ENCODE data around the gene CNTN5.

Gene CNTN5

GRCh38 chr11:99170591-99170990 lies 149.8 kb downstream of the CNTN5 start:
- Histone ChIP-seq H3K9ac (ENCODE audit: low read depth, low read length) (no peak overlapping the region), H3K27me3 (ENCODE audit: insufficient read depth, low read length) (no peaks in the 10 kb centered on the region), H3K27ac (ENCODE audit: low read depth, low read length) (no peak overlapping the region), H3K4me3 (ENCODE audit: low read length) (no peak overlapping the region), H3K4me1 (ENCODE audit: insufficient read depth, low read length) (0 out of 2 replicates have a peak, but pooled peaks cover under 1% of the 10 kb centered on the region), H3K36me3 (ENCODE audit: insufficient read depth, low read length) (no peaks in the 10 kb centered on the region), H3K9me3 (ENCODE audit: insufficient read depth, low read depth, low read length) (no peaks in the 10 kb centered on the region)

- Histone ChIP-seq H3K36me3 (ENCODE audit: insufficient read depth, low read length) (no peaks in the 10 kb centered on the region), H3K27me3 (ENCODE audit: insufficient read depth, low read length) (no peaks in the 10 kb centered on the region), H3K9me3 (ENCODE audit: insufficient read depth, low read depth, low read length) (no peaks in the 10 kb centered on the region), H3K4me3 (ENCODE audit: low read length) (no peak overlapping the region), H3K4me1 (ENCODE audit: insufficient read depth, low read length) (no peaks in the 10 kb centered on the region), H3K9ac (ENCODE audit: low read depth, low read length) (no peak overlapping the region), H3K27ac (ENCODE audit: low read depth, low read length) (no peak overlapping the region)
- WGBS: 93% methylated on average over 5 of the region's 5 CpGs
Measured at GRCh38 chr11:99171330-99171729, 150.6 kb downstream of the CNTN5 start.

GRCh38 chr11:99176430-99176829 lies 155.7 kb downstream of the CNTN5 start:
- Histone ChIP-seq H3K9me3 (ENCODE audit: insufficient read depth, low read depth, low read length) (no peaks in the 10 kb centered on the region), H3K4me1 (ENCODE audit: insufficient read depth, low read length) (no peaks in the 10 kb centered on the region), H3K4me3 (ENCODE audit: low read length) (no peak overlapping the region), H3K27me3 (ENCODE audit: insufficient read depth, low read length) (no peaks in the 10 kb centered on the region), H3K36me3 (ENCODE audit: insufficient read depth, low read length) (no peaks in the 10 kb centered on the region), H3K27ac (ENCODE audit: low read depth, low read length) (no peak overlapping the region), H3K9ac (ENCODE audit: low read depth, low read length) (no peak overlapping the region)

- Histone ChIP-seq H3K27ac (ENCODE audit: low read depth, low read length) (no peak overlapping the region), H3K36me3 (ENCODE audit: insufficient read depth, low read length) (no peaks in the 10 kb centered on the region), H3K4me3 (ENCODE audit: low read length) (no peak overlapping the region), H3K9ac (ENCODE audit: low read depth, low read length) (no peak overlapping the region), H3K4me1 (ENCODE audit: insufficient read depth, low read length) (no peaks in the 10 kb centered on the region), H3K9me3 (ENCODE audit: insufficient read depth, low read depth, low read length) (no peaks in the 10 kb centered on the region), H3K27me3 (ENCODE audit: insufficient read depth, low read length) (no peaks in the 10 kb centered on the region)
- 93% methylated on average over 2 of the region's 2 CpGs for WGBS
Measured at GRCh38 chr11:99177446-99177845, 156.7 kb downstream of the CNTN5 start.

- Histone ChIP-seq H3K36me3 (ENCODE audit: insufficient read depth, low read length) (no peaks in the 10 kb centered on the region), H3K9ac (ENCODE audit: low read depth, low read length) (no peak overlapping the region), H3K9me3 (ENCODE audit: insufficient read depth, low read depth, low read length) (no peaks in the 10 kb centered on the region), H3K4me3 (ENCODE audit: low read length) (no peak overlapping the region), H3K27ac (ENCODE audit: low read depth, low read length) (no peak overlapping the region), H3K27me3 (ENCODE audit: insufficient read depth, low read length) (no peaks in the 10 kb centered on the region), H3K4me1 (ENCODE audit: insufficient read depth, low read length) (no peaks in the 10 kb centered on the region)
Measured at GRCh38 chr11:99184146-99184545, 163.4 kb downstream of the CNTN5 start.

DNA sequence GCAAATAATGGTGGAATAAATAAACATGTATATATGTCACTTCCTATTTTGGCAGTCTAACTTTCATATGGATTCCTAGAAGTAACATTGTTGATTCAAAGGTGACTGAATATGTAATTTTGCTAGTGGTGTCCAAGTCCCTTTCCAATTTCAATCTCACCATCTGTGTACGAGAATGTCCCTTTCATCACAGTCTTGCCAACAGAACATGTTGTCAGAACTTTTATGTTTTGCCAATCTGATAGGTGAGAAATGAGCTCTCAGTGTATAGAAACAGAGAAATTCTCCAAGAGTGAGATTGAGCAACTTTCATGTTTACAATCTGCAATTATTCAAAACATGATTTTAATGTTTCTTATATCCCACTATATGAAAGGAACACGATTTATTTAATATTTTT lies 167.5 kb downstream of the CNTN5 start:
- H3K27me3 ChIP-seq (ENCODE audit: insufficient read depth, low read length): no peaks in the 10 kb centered on the region
- no peak overlapping the region for H3K9ac ChIP-seq (ENCODE audit: low read depth, low read length)
- WGBS: no CpG with 5 or more reads among the region's 2 CpGs
- H3K4me3 ChIP-seq (ENCODE audit: low read length): no peak overlapping the region
- no peak overlapping the region for H3K27ac ChIP-seq (ENCODE audit: low read depth, low read length)
- peaks cover 21% of the 10 kb centered on the region; the same call in 1 of the 2 replicates for H3K4me1 ChIP-seq (ENCODE audit: insufficient read depth, low read length)
- no peaks in the 10 kb centered on the region for H3K9me3 ChIP-seq (ENCODE audit: insufficient read depth, low read depth, low read length)
- no peaks in the 10 kb centered on the region for H3K36me3 ChIP-seq (ENCODE audit: insufficient read depth, low read length)

GRCh38 chr11:99192716-99193115 lies 172.0 kb downstream of the CNTN5 start:
- Histone ChIP-seq H3K36me3 (ENCODE audit: insufficient read depth, low read length) (no peaks in the 10 kb centered on the region), H3K4me3 (ENCODE audit: low read length) (no peak overlapping the region), H3K4me1 (ENCODE audit: insufficient read depth, low read length) (peaks cover 38% of the 10 kb centered on the region), H3K27ac (ENCODE audit: low read depth, low read length) (no peak overlapping the region), H3K27me3 (ENCODE audit: insufficient read depth, low read length) (no peaks in the 10 kb centered on the region), H3K9me3 (ENCODE audit: insufficient read depth, low read depth, low read length) (no peaks in the 10 kb centered on the region), H3K9ac (ENCODE audit: low read depth, low read length) (no peak overlapping the region)
- WGBS: no CpG with 5 or more reads among the region's 1 CpG

DNA sequence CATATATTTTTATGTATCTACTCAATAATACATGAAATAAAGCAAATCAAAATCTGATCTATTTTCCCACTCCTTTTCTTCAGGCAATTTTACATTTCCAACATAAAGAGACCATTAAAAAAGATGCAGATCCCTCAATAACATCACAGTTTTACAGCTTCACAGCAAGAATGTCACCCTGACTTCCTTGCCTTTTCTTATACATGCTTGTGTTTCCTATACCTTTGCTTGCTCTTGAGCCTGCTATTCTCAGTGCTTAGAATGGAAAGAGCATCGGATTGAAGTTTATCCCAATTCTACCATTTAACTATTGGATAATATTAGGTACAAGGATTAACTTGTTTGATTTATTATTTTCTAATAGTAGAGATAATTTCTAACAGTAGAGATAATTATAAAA lies 176.7 kb downstream of the CNTN5 start:
- Histone ChIP-seq H3K4me1 (ENCODE audit: insufficient read depth, low read length) (peaks cover 66% of the 10 kb centered on the region), H3K9ac (ENCODE audit: low read depth, low read length) (no peak overlapping the region), H3K27me3 (ENCODE audit: insufficient read depth, low read length) (no peaks in the 10 kb centered on the region), H3K27ac (ENCODE audit: low read depth, low read length) (no peak overlapping the region), H3K36me3 (ENCODE audit: insufficient read depth, low read length) (no peaks in the 10 kb centered on the region), H3K9me3 (ENCODE audit: insufficient read depth, low read depth, low read length) (no peaks in the 10 kb centered on the region), H3K4me3 (ENCODE audit: low read length) (no peak overlapping the region)
- no CpG with 5 or more reads among the region's 1 CpG for WGBS

- no peak overlapping the region; the same call in 1 of the 2 replicates for H3K27ac ChIP-seq (ENCODE audit: low read depth, low read length)
- H3K27me3 ChIP-seq (ENCODE audit: insufficient read depth, low read length): no peaks in the 10 kb centered on the region
- H3K9ac ChIP-seq (ENCODE audit: low read depth, low read length): no peak overlapping the region
- no peak overlapping the region for H3K4me3 ChIP-seq (ENCODE audit: low read length)
- H3K9me3 ChIP-seq (ENCODE audit: insufficient read depth, low read depth, low read length): no peaks in the 10 kb centered on the region
- H3K36me3 ChIP-seq (ENCODE audit: insufficient read depth, low read length): no peaks in the 10 kb centered on the region
- WGBS: 63% methylated on average over 2 of the region's 3 CpGs
- peaks cover 58% of the 10 kb centered on the region for H3K4me1 ChIP-seq (ENCODE audit: insufficient read depth, low read length)
Measured at GRCh38 chr11:99198215-99198614, 177.5 kb downstream of the CNTN5 start.

- Histone ChIP-seq H3K27ac (ENCODE audit: low read depth, low read length) (peak overlapping the region; percentile 3; the same call in 1 of the 2 replicates), H3K36me3 (ENCODE audit: insufficient read depth, low read length) (no peaks in the 10 kb centered on the region), H3K4me3 (ENCODE audit: low read length) (no peak overlapping the region), H3K9me3 (ENCODE audit: insufficient read depth, low read depth, low read length) (no peaks in the 10 kb centered on the region), H3K9ac (ENCODE audit: low read depth, low read length) (no peak overlapping the region), H3K4me1 (ENCODE audit: insufficient read depth, low read length) (peaks cover 47% of the 10 kb centered on the region), H3K27me3 (ENCODE audit: insufficient read depth, low read length) (no peaks in the 10 kb centered on the region)
- WGBS: 94% methylated on average over 3 of the region's 3 CpGs
Measured at GRCh38 chr11:99199341-99199740, 178.6 kb downstream of the CNTN5 start.

DNA sequence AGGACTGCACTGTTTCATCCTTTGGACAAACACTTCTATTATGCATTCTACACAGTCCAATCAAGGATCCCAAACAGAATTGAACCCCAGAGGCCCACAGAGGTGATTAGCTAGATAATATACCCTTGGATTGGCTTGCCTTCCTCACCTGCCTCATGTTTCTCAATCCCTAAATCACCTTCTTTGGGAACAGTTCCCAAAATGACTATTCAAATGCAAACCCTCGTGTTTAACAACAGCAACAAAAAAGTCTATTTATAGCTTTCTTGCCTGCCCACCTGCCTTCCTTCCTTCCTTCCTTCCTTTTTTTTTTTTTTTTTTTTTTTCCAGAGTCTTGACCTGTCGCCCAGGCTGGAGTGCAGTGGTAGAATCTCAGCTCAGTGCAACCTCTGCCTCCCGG lies 180.0 kb downstream of the CNTN5 start:
- Histone ChIP-seq H3K9me3 (ENCODE audit: insufficient read depth, low read depth, low read length) (no peaks in the 10 kb centered on the region), H3K4me3 (ENCODE audit: low read length) (no peak overlapping the region; the same call in 1 of the 2 replicates), H3K27me3 (ENCODE audit: insufficient read depth, low read length) (no peaks in the 10 kb centered on the region), H3K4me1 (ENCODE audit: insufficient read depth, low read length) (peaks cover 51% of the 10 kb centered on the region), H3K27ac (ENCODE audit: low read depth, low read length) (peak overlapping the region; percentile 53; the same call in 1 of the 2 replicates), H3K9ac (ENCODE audit: low read depth, low read length) (no peak overlapping the region), H3K36me3 (ENCODE audit: insufficient read depth, low read length) (no peaks in the 10 kb centered on the region)
- 83% methylated on average over 3 of the region's 3 CpGs for WGBS

DNA sequence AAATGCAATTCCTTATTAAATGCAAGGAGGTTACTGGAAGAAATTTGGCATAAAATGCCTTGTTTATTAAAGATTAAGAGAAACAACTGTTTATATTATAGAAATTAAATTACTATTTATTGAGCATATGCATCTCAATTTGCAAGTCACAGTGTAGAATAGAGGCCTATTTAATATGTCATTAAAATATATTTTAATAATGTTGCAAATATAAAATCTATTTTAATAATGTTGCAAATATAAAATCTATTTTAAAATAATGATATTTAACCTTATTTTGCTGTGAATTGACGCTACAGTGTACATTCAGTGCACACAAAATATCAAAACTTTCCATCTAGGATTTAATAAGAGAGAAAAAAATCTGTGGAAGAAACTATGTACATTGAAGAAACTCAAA lies 188.1 kb downstream of the CNTN5 start:
- no peak overlapping the region for H3K27ac ChIP-seq (ENCODE audit: low read depth, low read length)
- H3K9ac ChIP-seq (ENCODE audit: low read depth, low read length): no peak overlapping the region
- no CpG with 5 or more reads among the region's 1 CpG for WGBS
- H3K9me3 ChIP-seq (ENCODE audit: insufficient read depth, low read depth, low read length): no peaks in the 10 kb centered on the region
- no peaks in the 10 kb centered on the region for H3K36me3 ChIP-seq (ENCODE audit: insufficient read depth, low read length)
- H3K4me3 ChIP-seq (ENCODE audit: low read length): no peak overlapping the region
- peaks cover 10% of the 10 kb centered on the region; the same call in 1 of the 2 replicates for H3K4me1 ChIP-seq (ENCODE audit: insufficient read depth, low read length)
- H3K27me3 ChIP-seq (ENCODE audit: insufficient read depth, low read length): no peaks in the 10 kb centered on the region
